ENCODE measurements around the gene CDCP1.

CDCP1 gene

GRCh38 chr3:45049807-45050206, 96.4 kb downstream of the CDCP1 start:
- no peak for DNase-seq

- no peak for DNase-seq
Measured at GRCh38 chr3:45048244-45048643, 97.9 kb downstream of the CDCP1 start.

GRCh38 chr3:45043728-45044299, 102.4 kb downstream of the CDCP1 start:
- DNase-seq: no peak

GRCh38 chr3:45042162-45042561, 104.0 kb downstream of the CDCP1 start:
- DNase-seq: no peak

GRCh38 chr3:45041666-45042065, 104.5 kb downstream of the CDCP1 start:
- no peak for DNase-seq

- peak; percentile 90 for DNase-seq
Measured at GRCh38 chr3:45037720-45038455, 108.3 kb downstream of the CDCP1 start.

GRCh38 chr3:45035441-45036301, 110.5 kb downstream of the CDCP1 start:
- DNase-seq: peak; percentile 35

GRCh38 chr3:45034612-45035252, 111.4 kb downstream of the CDCP1 start:
- DNase-seq: no peak

GRCh38 chr3:45033791-45034190, 112.4 kb downstream of the CDCP1 start:
- DNase-seq: no peak

Data from activated T-cell treated with anti-CD3 and anti-CD28 coated beads, Interleukin-2, amount 50 U/mL, for 1 hour (primary cell).